ENCODE measurements around the gene CTSW.

The CTSW gene

GRCh38 chr11:65856689-65857499 is 22.7 kb upstream of the CTSW start:
- DNase-seq (ENCODE audit: low spot score), result peak; percentile 88

GRCh38 chr11:65857500-65857852 is 22.2 kb upstream of the CTSW start:
- peak; percentile 75 for DNase-seq (ENCODE audit: low spot score)

- DNase-seq (ENCODE audit: low spot score), result peak; percentile 99
Observed at GRCh38 chr11:65857853-65858680, 21.6 kb upstream of the CTSW start, which contains the start of gene CFL1. Gene CFL1, minus strand, starts transcription at chr11:65858180. Its CDS starts 81 bp downstream, at chr11:65858099.

- no peak for DNase-seq (ENCODE audit: low spot score)
Observed at GRCh38 chr11:65858681-65859087, 21.0 kb upstream of the CTSW start.

GRCh38 chr11:65859095-65859811 is 20.4 kb upstream of the CTSW start:
- DNase-seq (ENCODE audit: low spot score), result peak; percentile 97

GRCh38 chr11:65859812-65860277 is 19.8 kb upstream of the CTSW start:
- DNase-seq (ENCODE audit: low spot score), result no peak

- DNase-seq (ENCODE audit: low spot score), result peak; percentile 98
Observed at GRCh38 chr11:65860278-65861164, 19.1 kb upstream of the CTSW start, which contains the start of gene MUS81. Gene MUS81, plus strand, starts transcription at chr11:65860433. Its CDS starts 321 bp downstream, at chr11:65860754.

GRCh38 chr11:65861165-65861505 is 18.5 kb upstream of the CTSW start:
- no peak for DNase-seq (ENCODE audit: low spot score)

GRCh38 chr11:65861533-65862183 is 18.0 kb upstream of the CTSW start:
- peak; percentile 55 for DNase-seq (ENCODE audit: low spot score)

GRCh38 chr11:65862191-65862735 is 17.4 kb upstream of the CTSW start:
- DNase-seq (ENCODE audit: low spot score), result peak; percentile 63

GRCh38 chr11:65862941-65863888 is 16.4 kb upstream of the CTSW start:
- DNase-seq (ENCODE audit: low spot score), result peak; percentile 63

- DNase-seq (ENCODE audit: low spot score), result peak; percentile 55
Observed at GRCh38 chr11:65863889-65864705, 15.5 kb upstream of the CTSW start.

GRCh38 chr11:65864706-65865471 is 14.7 kb upstream of the CTSW start:
- peak; percentile 65 for DNase-seq (ENCODE audit: low spot score)

GRCh38 chr11:65865550-65866172 is 14.0 kb upstream of the CTSW start:
- DNase-seq (ENCODE audit: low spot score), result peak; percentile 59

- DNase-seq (ENCODE audit: low spot score), result peak; percentile 64
Observed at GRCh38 chr11:65866509-65867283, 12.9 kb upstream of the CTSW start.
